Measurements from ENCODE around the gene GNPDA1. TPM values are rescaled to one million over a fixed set of nuclear protein-coding genes. Genes with fewer than 3 reads are reported as not detected.
"Not testable (repeated sequence)": the region's sequence is repeated elsewhere in the genome, so short reads cannot be mapped to it uniquely, and the experiment has no call there.

GNPDA1 gene
- total and polyA plus RNA-seq, 9 of the 15 experiments (the other 6 are each of a cell fraction or from before 2014, with no cell fraction given) = 14.1 to 145 (median 52.2) TPM

DNA sequence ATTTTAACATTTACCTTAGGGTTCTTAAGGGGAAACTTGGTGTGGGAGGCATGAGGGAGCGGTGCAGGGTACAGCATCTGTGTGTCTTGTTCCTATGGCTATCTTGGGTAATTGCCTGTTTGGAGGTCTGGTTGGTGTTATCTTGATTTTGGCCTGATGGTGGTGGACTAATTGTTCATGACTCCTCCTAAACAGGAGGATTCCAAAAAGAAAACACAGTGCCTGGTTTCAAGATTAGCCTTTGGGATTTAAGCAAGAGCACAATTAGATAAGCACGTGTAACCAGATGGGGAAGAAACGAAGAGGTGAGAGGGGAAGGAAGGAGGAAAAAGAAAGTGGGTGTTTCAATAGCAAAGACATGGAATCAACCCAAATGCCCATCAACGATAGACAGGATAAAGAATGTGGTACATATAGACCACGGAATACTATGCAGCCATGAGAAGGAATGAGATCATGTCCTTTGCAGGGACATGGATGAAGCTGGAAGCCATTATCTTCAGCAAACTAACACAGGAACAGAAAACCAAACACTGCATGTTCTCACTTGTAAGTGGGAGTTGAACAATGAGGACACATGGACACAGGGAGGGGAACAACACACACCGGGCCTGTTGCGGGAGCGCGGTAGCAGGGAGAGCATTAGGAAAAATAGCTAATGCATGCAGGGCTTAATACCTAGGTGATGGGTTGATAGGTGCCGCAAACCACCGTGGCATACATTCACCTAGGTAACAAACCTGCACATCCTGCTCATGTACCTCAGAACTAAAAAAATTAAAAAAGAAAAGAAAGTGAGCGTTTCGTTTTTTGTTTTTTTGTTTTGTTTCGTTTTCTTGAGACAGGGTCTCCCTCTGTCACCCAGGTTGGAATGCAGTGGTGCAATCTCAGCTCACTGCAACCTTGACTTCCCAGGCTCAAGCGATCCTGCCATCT, 21.1 kb upstream of the GNPDA1 start:
- peak overlapping the region; percentile 19; the same call in 1 of the 2 replicates for H2AFZ ChIP-seq (ENCODE audit: low read depth, low read length)
- H3K79me2 ChIP-seq (ENCODE audit: control insufficient read depth, insufficient read depth, low read length); H3K36me3 ChIP-seq (ENCODE audit: control insufficient read depth, insufficient read depth, low read length); H3K27ac ChIP-seq (ENCODE audit: extremely low read depth, low read depth, low read length); H3K4me2 ChIP-seq (ENCODE audit: insufficient read depth, low read length); H3K9me1 ChIP-seq (ENCODE audit: control insufficient read depth, insufficient read depth, low read length); BruUV-seq (replicated peaks); CTCF ChIA-PET (ENCODE audit: low intra/inter-chr PET ratio); H3K9me3 ChIP-seq (replicated peaks; ENCODE audit: control insufficient read depth, insufficient read depth, low read depth, low read length); H4K20me1 ChIP-seq (replicated peaks; ENCODE audit: control insufficient read depth, insufficient read depth, low read length); FAIRE-seq; intact Hi-C loops (cut with micrococcal nuclease); H3K9ac ChIP-seq (ENCODE audit: insufficient read depth in 1 of 2, low read depth in 2 of 2, low read length in 2 of 2); DNase-seq (ENCODE audit: extremely low read depth in 1 of 4, low spot score in 3 of 4); H3K4me3 ChIP-seq; H3K4me1 ChIP-seq (replicated peaks in 1 of 2; ENCODE audit: control insufficient read depth in 2 of 2, insufficient read depth in 2 of 2, low read length in 2 of 2); in situ Hi-C loops (cut with MboI); H3K27me3 ChIP-seq (ENCODE audit: control insufficient read depth in 2 of 2, insufficient read depth in 2 of 2, low read length in 2 of 2); TF ChIP-seq TEAD4 (CRISPR knock-in tag; IDR thresholded peaks at IDR 0.05; ENCODE audit: borderline replicate concordance): not testable (repeated sequence)
- 48% methylated on average over 12 of the region's 15 CpGs for WGBS (ENCODE audit: insufficient coverage, low coverage, missing lambda C conversion rate)
- TF ChIP-seq ARID1B (IDR thresholded peaks at IDR 0.05) (peak; percentile 21; the same call in 1 of the 2 replicates), L3MBTL2 (IDR thresholded peaks at IDR 0.05) (peak; percentile 64), CBFA2T3 (IDR thresholded peaks at IDR 0.05) (peak; percentile 77), TEAD4 (IDR thresholded peaks at IDR 0.05; ENCODE audit: low read length) (peak; percentile 68), TRIM24 (IDR thresholded peaks at IDR 0.05) (0 out of 4 replicates have a peak, but pooled peaks of 1 of the 2 experiments have one; percentile 31), CBFA2T2 (conservative IDR thresholded peaks at IDR 0.05) (peak; percentile 55), TAL1 (IDR thresholded peaks at IDR 0.05) (peak; percentile 47)
- TF ChIP-seq, protein P1, sequence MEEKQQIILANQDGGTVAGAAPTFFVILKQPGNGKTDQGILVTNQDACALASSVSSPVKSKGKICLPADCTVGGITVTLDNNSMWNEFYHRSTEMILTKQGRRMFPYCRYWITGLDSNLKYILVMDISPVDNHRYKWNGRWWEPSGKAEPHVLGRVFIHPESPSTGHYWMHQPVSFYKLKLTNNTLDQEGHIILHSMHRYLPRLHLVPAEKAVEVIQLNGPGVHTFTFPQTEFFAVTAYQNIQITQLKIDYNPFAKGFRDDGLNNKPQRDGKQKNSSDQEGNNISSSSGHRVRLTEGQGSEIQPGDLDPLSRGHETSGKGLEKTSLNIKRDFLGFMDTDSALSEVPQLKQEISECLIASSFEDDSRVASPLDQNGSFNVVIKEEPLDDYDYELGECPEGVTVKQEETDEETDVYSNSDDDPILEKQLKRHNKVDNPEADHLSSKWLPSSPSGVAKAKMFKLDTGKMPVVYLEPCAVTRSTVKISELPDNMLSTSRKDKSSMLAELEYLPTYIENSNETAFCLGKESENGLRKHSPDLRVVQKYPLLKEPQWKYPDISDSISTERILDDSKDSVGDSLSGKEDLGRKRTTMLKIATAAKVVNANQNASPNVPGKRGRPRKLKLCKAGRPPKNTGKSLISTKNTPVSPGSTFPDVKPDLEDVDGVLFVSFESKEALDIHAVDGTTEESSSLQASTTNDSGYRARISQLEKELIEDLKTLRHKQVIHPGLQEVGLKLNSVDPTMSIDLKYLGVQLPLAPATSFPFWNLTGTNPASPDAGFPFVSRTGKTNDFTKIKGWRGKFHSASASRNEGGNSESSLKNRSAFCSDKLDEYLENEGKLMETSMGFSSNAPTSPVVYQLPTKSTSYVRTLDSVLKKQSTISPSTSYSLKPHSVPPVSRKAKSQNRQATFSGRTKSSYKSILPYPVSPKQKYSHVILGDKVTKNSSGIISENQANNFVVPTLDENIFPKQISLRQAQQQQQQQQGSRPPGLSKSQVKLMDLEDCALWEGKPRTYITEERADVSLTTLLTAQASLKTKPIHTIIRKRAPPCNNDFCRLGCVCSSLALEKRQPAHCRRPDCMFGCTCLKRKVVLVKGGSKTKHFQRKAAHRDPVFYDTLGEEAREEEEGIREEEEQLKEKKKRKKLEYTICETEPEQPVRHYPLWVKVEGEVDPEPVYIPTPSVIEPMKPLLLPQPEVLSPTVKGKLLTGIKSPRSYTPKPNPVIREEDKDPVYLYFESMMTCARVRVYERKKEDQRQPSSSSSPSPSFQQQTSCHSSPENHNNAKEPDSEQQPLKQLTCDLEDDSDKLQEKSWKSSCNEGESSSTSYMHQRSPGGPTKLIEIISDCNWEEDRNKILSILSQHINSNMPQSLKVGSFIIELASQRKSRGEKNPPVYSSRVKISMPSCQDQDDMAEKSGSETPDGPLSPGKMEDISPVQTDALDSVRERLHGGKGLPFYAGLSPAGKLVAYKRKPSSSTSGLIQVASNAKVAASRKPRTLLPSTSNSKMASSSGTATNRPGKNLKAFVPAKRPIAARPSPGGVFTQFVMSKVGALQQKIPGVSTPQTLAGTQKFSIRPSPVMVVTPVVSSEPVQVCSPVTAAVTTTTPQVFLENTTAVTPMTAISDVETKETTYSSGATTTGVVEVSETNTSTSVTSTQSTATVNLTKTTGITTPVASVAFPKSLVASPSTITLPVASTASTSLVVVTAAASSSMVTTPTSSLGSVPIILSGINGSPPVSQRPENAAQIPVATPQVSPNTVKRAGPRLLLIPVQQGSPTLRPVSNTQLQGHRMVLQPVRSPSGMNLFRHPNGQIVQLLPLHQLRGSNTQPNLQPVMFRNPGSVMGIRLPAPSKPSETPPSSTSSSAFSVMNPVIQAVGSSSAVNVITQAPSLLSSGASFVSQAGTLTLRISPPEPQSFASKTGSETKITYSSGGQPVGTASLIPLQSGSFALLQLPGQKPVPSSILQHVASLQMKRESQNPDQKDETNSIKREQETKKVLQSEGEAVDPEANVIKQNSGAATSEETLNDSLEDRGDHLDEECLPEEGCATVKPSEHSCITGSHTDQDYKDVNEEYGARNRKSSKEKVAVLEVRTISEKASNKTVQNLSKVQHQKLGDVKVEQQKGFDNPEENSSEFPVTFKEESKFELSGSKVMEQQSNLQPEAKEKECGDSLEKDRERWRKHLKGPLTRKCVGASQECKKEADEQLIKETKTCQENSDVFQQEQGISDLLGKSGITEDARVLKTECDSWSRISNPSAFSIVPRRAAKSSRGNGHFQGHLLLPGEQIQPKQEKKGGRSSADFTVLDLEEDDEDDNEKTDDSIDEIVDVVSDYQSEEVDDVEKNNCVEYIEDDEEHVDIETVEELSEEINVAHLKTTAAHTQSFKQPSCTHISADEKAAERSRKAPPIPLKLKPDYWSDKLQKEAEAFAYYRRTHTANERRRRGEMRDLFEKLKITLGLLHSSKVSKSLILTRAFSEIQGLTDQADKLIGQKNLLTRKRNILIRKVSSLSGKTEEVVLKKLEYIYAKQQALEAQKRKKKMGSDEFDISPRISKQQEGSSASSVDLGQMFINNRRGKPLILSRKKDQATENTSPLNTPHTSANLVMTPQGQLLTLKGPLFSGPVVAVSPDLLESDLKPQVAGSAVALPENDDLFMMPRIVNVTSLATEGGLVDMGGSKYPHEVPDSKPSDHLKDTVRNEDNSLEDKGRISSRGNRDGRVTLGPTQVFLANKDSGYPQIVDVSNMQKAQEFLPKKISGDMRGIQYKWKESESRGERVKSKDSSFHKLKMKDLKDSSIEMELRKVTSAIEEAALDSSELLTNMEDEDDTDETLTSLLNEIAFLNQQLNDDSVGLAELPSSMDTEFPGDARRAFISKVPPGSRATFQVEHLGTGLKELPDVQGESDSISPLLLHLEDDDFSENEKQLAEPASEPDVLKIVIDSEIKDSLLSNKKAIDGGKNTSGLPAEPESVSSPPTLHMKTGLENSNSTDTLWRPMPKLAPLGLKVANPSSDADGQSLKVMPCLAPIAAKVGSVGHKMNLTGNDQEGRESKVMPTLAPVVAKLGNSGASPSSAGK (IDR thresholded peaks at IDR 0.05) = peak; percentile 48
- ATAC-seq = peak; percentile 21; the same call in 2 of the 3 replicates
- POLR2A ChIA-PET = interaction anchor here (0.6 to 1.2 kb wide), 3 partner anchors 13 to 1074 kb away, joined by 3 to 4 read pairs (median 3); no protein-coding TSS in a partner anchor
